CD4-positive, alpha-beta T cell treated with Interleukin-12 subunit alpha and Interleukin-12 subunit beta, for 1 hour (primary cell): ENCODE results near the gene MAML3.
A peak's percentile ranks its signal among the peaks of the same experiment; 100 is the strongest.

Source experiments
- DNase-seq: peaks from one replicate; pipeline ENCODE4 v3.0.0-alpha.2; 2020

MAML3 gene

GRCh38 chr4:139986106-139986505 is 167.9 kb downstream of the MAML3 start:
- no peak for DNase-seq

DNA sequence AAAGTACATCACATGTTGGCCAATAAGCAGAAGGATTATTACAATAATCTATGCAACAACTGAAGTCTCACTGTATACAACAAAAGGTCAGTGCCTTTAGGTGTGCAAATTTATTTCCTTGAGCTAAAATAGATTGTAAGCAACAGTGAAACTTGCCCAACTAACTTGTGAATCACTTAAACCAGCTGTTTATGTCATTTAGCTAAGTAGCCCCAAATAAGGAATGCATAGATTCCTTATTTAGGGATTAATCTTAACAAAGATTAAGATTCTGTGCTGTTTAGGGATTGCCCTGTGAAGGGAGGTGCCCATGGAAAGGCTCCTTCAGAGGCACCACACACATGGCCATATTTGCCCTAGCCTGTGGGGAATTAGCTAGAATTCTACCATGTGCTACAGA is 168.6 kb downstream of the MAML3 start:
- no peak for DNase-seq

- no peak for DNase-seq
These were observed 169.5 kb downstream of the MAML3 start for GRCh38 chr4:139984471-139984870.

DNA sequence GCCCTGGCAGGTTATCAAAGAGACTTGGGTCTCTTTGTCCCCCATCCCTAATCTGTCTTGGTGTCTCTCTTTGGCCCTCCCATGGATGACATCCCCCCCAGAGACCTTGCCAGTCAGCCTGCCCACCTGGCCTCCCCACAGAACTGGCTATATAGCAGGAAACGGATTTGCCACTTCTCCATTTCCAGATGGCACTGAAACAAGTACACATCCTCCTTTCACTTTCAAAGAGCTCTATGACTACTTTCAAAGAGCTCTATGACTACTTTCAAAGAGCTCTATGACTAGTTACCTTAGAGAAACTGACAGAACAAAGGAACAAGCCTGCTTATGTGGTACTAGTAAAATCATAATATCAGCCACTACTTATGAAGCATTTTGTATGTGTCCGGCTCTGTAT is 175.3 kb downstream of the MAML3 start:
- peak; percentile 11 for DNase-seq

GRCh38 chr4:139977838-139978609 is 176.0 kb downstream of the MAML3 start:
- no peak for DNase-seq

DNA sequence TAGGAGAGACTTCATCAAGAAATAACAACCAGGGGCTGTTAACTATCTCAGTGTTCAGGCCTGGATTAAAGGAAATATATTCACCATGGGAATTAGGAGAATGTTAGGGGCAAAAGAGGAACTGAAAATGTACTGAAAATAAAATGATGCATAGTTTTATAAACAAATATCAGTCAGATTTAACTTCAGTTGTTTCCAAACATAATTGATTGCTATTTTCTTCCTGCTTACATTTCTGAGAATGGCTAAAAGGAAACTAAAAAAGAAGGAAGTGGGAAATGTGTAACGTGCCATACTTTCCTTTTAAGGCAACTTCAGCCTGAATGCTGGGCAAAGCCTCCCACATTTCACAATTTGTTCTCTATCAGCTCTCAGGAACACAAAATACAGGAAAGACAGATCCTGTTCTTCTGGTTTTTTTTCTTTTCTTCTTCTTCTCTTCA is 178.1 kb downstream of the MAML3 start:
- DNase-seq, result no peak

- DNase-seq, result no peak
These were observed 180.4 kb downstream of the MAML3 start for GRCh38 chr4:139973616-139974015.

DNA sequence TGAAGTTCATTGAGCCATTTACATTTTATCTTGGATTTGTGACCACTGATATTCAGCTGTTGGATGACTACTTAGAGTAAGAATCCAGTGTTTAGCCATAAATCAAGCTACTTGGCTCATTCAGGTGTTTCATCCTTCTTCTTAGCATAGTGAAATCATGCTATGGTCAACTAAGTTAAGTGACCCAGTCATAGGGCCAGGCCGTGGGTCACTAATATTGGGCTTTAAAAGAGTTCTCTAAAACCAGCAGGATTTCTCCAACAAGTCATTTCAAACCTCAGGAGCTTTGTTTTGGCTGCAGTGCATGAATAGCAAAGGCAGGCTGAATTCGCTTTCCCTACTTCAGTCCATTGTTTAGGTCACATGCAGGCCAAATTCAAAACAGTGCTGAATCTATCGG is 181.0 kb downstream of the MAML3 start:
- DNase-seq, result no peak

GRCh38 chr4:139972305-139972704 is 181.7 kb downstream of the MAML3 start:
- DNase-seq, result no peak

GRCh38 chr4:139971111-139971510 is 182.9 kb downstream of the MAML3 start:
- no peak for DNase-seq

DNA sequence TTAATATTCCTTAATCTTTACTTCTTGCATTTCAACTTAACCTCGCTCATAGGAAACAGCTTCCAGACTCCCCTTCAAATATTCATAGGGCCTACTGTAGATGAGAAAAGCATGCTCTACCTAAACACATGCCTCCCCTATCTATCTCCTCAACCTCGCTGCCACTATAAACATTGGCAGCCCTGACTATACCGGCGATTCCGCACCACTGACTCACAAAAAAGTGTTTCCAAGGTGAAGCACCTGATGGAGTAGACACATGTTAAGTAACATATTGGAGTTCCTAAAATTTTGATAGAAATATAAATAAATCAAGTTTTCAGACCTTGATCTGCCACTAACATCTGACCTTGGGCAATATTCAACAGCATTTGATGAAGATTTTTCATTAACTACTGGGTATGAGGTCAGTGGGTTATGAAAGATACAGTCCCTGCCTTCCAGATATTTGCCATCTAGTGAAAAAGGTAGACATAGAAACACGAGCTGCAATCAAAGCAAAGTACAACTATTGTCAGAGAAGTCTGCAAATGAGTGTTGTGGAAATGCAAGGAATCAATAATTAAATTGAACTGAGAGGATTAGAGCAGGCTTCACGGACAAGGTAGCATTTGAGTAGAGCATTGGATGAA is 184.2 kb downstream of the MAML3 start:
- no peak for DNase-seq

GRCh38 chr4:139968831-139969230 is 185.2 kb downstream of the MAML3 start:
- DNase-seq, result no peak

DNA sequence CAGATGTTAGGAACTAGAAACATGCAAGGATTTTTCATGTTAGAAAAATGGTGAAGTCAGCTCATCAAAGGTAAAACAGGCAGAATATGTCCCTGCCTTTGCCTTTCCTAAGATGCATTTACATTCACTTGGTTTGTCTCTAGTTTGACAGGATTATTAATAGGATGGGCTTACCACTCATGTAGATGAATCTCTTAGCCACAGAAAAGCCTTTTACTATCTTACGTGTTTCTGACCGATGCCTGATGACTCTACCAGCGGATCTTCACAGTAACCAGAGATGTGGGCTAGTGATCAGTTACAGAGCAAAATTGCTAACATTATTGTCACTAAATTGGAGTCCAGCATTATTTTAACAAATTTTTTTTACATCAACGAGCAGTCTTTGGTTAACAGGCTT is 187.6 kb downstream of the MAML3 start:
- no peak for DNase-seq

GRCh38 chr4:139965789-139966188 is 188.2 kb downstream of the MAML3 start:
- DNase-seq, result no peak

DNA sequence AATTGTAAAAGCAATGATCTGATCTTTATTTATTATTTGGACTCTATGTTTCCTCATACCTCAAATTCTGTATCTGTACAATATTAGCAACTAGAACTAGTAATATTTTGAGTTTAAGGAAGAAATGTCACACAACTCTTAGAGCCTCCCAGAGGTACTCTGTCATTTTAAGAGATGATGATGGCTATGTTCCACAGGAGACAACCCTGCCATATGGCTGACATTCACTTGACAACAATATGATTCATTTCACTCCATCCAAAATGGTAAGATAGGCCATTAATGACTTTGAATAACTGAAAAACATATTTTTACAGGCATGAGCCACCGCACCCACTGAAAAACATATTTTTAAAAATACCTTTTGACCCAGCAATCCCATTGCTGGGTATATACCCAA is 190.3 kb downstream of the MAML3 start:
- DNase-seq, result no peak

DNA sequence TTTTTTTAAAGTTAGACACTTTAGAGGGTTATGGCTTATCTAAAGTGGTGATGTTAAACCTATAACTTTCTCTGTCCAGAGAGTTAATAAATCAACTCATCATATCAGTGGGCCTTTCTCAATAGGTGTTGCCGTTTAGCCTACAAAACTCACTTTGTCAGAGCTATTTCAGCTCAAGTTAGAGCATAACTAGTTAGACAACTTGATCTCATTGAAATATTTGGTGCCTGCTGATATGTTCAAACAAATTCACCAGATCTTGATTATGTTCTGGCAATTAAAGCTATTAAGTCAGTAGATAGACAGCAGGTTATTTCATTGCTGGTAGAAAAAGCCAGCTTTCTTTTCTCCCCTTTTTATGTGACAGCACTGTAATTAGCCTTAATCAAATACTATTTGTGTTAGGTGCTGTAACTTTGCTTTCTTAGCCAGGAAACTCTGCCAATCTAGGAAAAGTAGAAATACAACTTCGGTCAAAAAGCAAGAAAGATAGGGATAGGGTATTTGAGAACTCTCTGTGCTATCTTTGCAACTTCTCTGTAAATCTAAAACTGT is 191.8 kb downstream of the MAML3 start:
- no peak for DNase-seq

GRCh38 chr4:139961344-139961946 is 192.5 kb downstream of the MAML3 start:
- no peak for DNase-seq

GRCh38 chr4:139959396-139959795 is 194.6 kb downstream of the MAML3 start:
- no peak for DNase-seq

- DNase-seq, result no peak
These were observed 195.3 kb downstream of the MAML3 start for GRCh38 chr4:139958739-139959098.

DNA sequence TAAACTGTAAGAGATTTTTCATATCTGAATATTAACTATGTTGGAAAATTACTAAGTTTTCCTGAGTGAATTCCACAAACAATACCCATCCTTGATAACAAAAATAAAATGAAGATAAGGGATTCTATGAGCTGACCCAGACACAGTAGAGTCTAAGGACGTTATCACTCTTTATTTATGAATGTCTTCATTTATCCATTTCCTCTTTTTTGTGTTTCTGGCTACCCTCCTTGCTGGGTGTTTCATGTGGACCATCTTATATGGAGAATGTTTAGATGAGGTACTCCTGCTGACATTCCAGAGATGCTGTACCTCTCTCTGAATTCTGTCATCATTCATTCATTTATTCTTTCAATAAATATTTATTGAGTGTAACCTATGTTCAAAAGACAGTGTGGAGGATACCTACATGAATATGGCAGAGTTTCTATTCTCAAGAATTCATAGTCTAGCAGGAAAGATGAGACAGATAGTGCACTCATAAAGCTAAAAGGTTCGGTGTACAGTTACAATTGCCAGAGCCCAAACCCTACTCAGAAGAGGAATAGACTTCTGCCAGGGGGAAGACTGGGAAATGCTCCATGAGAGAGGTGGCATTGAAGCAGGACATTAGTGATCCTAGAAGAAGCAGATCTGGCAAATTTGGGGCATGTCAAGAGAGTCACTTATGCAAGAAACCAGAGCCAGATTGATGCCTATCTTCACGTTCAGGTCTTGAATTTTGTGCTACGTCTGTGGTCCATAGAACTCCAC is 195.8 kb downstream of the MAML3 start:
- DNase-seq, result no peak

- DNase-seq, result no peak
These were observed 196.9 kb downstream of the MAML3 start for GRCh38 chr4:139957065-139957464.

- no peak for DNase-seq
These were observed 197.4 kb downstream of the MAML3 start for GRCh38 chr4:139956507-139957017.

DNA sequence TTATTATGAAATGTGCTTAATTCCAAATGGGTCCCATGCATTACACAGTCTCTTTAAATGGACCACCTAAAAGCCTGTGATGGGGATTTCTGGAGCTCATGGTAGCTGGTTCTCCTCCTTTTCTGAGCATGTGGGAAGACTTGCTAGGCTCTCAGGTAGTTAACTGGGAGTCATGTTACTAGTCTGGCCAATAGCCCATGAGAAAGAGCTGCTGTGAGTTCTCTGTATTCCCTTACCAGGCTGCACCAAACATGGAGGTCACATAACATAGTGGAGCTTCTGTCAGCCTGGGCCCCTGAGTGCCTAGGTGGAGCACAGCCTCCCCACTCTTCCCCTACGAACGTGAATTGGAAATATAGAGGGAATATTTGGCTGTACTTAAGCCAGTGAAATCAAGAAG is 198.4 kb downstream of the MAML3 start:
- no peak for DNase-seq
